ENCODE results near the gene TM4SF1.

DNA sequence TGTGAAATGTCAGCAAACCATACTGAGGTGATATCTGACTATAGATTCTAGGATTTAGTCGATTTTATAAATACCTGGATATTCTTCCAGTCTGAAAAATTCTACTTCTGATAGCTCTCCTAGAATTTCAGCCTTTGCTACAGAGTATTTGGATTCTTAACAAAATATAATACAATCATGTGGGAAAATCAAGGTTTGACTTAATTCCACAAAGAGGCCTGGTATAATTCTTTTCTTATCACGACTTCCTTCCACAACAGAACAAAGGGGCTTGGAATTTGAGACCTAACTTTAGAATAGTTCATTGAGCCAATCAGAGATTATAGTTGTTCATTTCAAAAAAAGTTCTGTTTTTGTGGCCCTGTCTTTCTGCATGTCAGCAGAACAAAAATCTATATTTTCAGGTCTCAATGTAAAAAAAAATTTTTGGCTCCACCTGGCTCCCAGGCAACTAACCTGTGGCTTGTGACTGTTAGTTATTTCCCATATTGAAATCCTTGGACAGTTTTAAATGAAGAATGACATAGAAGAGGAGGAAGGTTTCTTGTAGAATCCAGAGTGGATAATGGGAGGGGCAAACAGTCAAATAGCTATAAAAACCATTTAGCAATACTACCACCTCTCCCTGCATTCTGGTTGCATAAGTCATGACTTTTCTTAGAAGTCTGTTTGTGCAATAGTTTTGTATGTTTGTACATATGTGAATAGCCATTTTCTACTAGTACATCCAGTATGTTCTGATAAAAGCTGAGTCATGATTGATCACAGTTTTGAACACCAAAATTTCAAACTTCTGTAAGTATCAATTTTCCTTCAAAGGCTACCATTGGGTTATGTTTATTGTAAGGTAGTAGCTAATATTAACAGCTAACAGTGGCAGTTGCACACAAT, 4.0 kb downstream of the TM4SF1 start:
- peak in 2 of 3 donors; percentile 21 to 27 for TF ChIP-seq POLR2AphosphoS5 (IDR thresholded peaks at IDR 0.05)
- TF ChIP-seq EP300 (IDR thresholded peaks at IDR 0.05) = no peak
